Measurements from ENCODE around the gene MYO1F. TPM values are rescaled to one million over a fixed set of nuclear protein-coding genes. Genes with fewer than 3 reads are reported as not detected.

MYO1F gene
- polyA plus RNA-seq, 2 of the 4 experiments (the other 2 are of a cell fraction), result 0.23 to 0.37 TPM

GRCh38 chr19:8600816-8601215 is 23.6 kb upstream of the MYO1F start:
- TF ChIP-seq MAZ (IDR thresholded peaks at IDR 0.05; ENCODE audit: borderline replicate concordance, low read depth, low read length) (no peak), RNF2 (IDR thresholded peaks at IDR 0.05; ENCODE audit: borderline replicate concordance, low read depth) (no peak)
- FAIRE-seq, result no peak
- peaks cover 17% of the 10 kb centered on the region for H3K4me1 ChIP-seq
- no peak overlapping the region for H3K4me2 ChIP-seq
- DNase-seq (ENCODE audit: low read depth in 1 of 2, low spot score in 1 of 2), result no peak
- H3K4me3 ChIP-seq, result no peak overlapping the region
- ChIA-PET CTCF (interaction anchor here (0.9 to 2.8 kb wide), 3 partner anchors 15 to 53 kb away, joined by 3 to 9 read pairs (median 4); no protein-coding TSS in a partner anchor), POLR2A (no interaction called here)
- no peak for ATAC-seq
- H3K9me3 ChIP-seq, result peaks cover 16% of the 10 kb centered on the region
- no peak overlapping the region for H3K27ac ChIP-seq
- 95% methylated on average over 16 of the region's 16 CpGs for WGBS (ENCODE audit: missing lambda C conversion rate)

- no peak for DNase-seq (ENCODE audit: low read depth in 1 of 2, low spot score in 1 of 2)
- peaks cover 24% of the 10 kb centered on the region for H3K4me1 ChIP-seq
- H3K9me3 ChIP-seq, result peaks cover 9% of the 10 kb centered on the region
- CTCF ChIA-PET, result interaction anchor here (1.6 kb wide), 1 partner anchor 94 kb away, joined by 4 read pairs; no protein-coding TSS in a partner anchor
- no peak for ATAC-seq
- H3K4me2 ChIP-seq, result no peak overlapping the region
- TF ChIP-seq HOXB5 (CRISPR knock-in tag; IDR thresholded peaks at IDR 0.05) (no peak), HEYL (CRISPR knock-in tag; IDR thresholded peaks at IDR 0.05) (no peak), SMC3 (IDR thresholded peaks at IDR 0.05) (no peak), ZSCAN20 (CRISPR knock-in tag; IDR thresholded peaks at IDR 0.05) (no peak), HES2 (IDR thresholded peaks at IDR 0.05) (no peak), CHD4 (IDR thresholded peaks at IDR 0.05; ENCODE audit: borderline replicate concordance) (peak; percentile 66; the same call in 1 of the 2 replicates), HMGXB4 (CRISPR knock-in tag; IDR thresholded peaks at IDR 0.05; ENCODE audit: borderline replicate concordance) (no peak), KDM1A (IDR thresholded peaks at IDR 0.05; ENCODE audit: low read depth) (peak; percentile 68; the same call in 1 of the 2 replicates), E2F6 (IDR thresholded peaks at IDR 0.05; ENCODE audit: borderline replicate concordance, low read depth) (no peak), RARB (CRISPR knock-in tag; IDR thresholded peaks at IDR 0.05) (no peak), MAFK (IDR thresholded peaks at IDR 0.05; ENCODE audit: partially characterized antibody) (no peak)
- FAIRE-seq, result no peak
- POLR2A ChIA-PET, result no interaction called here
- H3K27ac ChIP-seq, result no peak overlapping the region
- WGBS (ENCODE audit: missing lambda C conversion rate), result 98% methylated on average over 2 of the region's 2 CpGs
- H3K4me3 ChIP-seq, result no peak overlapping the region
These were observed 22.8 kb upstream of the MYO1F start for GRCh38 chr19:8600064-8600463.

GRCh38 chr19:8596168-8596567 is 18.9 kb upstream of the MYO1F start:
- FAIRE-seq, result no peak
- peak overlapping the region; percentile 24 to 83; a peak in 3 of 6 replicates for H3K27ac ChIP-seq
- POLR2A ChIA-PET, result interaction anchor here (0.5 kb wide), 1 partner anchor 447 kb away, joined by 4 read pairs; no protein-coding TSS in a partner anchor
- WGBS (ENCODE audit: missing lambda C conversion rate), result 88% methylated on average over 17 of the region's 23 CpGs
- DNase-seq (ENCODE audit: low read depth in 1 of 2, low spot score in 1 of 2), result no peak
- no peak for ATAC-seq
- H3K4me3 ChIP-seq, result no peak overlapping the region
- peaks cover 37% of the 10 kb centered on the region for H3K4me1 ChIP-seq
- TF ChIP-seq REST (IDR thresholded peaks at IDR 0.05) (no peak), MAZ (IDR thresholded peaks at IDR 0.05; ENCODE audit: borderline replicate concordance, low read depth, low read length) (no peak), MAX (IDR thresholded peaks at IDR 0.05) (no peak), BCL3 (IDR thresholded peaks at IDR 0.05) (no peak), POLR2AphosphoS2 (conservative IDR thresholded peaks at IDR 0.05; ENCODE audit: low read length) (no peak)
- CTCF ChIA-PET, result interaction anchor here (0.7 to 5.7 kb wide), 5 partner anchors 8 to 98 kb away, joined by 3 to 42 read pairs (median 20); no protein-coding TSS in a partner anchor
- H3K4me2 ChIP-seq, result no peak overlapping the region
- no peaks in the 10 kb centered on the region for H3K9me3 ChIP-seq

All from A549 (cell line).